HG03378 (cell line): ENCODE results near the gene BTNL8.
"Not testable (repeated sequence)": the region's sequence is repeated elsewhere in the genome, so short reads cannot be mapped to it uniquely, and the experiment has no call there.

Experiments
- ATAC-seq: cut with Tn5 transposase; IDR thresholded peaks from one replicate; pipeline ENCODE4 v1.9.1; 2021; ENCODE audit warnings: mild to moderate bottlenecking, moderate library complexity; ENCODE audit not compliant: unreplicated experiment

Gene BTNL8

DNA sequence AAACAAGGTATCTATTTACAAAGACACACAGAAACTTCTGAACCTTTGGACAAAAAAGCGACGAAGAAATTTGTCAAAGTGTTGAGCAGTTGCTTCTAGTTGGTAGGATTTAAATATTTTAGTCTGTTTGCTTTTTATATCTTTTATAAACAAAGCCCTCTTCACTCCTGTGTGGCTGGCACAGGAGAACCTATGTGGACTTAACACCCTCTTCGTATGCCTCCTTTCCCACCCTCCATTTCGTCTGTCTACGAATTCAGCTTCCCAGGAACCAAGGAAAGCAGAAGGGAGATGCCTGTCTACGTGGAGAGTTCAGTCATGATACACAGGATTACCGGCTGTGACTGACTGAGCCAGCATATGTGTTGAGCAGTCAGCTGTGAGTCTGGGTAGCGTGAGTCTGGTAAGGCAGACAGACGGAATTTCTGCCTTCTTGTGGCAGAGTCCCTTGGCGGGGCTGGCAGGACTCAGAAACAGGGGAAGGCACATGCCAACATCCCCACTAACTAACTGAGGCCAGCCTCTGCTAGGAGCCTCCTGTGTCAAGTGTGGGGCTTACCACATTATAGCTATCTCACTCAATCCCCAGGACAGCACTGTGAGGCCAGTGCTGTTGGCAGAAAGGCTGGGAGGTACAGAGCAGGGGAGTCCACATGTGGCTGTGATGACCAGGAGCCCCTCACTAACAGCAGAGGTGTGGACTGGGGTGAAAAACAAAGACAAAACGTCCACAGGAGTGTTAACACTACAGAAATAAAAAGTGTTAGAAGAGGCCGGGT is 24.0 kb upstream of the BTNL8 start:
- ATAC-seq: no peak

DNA sequence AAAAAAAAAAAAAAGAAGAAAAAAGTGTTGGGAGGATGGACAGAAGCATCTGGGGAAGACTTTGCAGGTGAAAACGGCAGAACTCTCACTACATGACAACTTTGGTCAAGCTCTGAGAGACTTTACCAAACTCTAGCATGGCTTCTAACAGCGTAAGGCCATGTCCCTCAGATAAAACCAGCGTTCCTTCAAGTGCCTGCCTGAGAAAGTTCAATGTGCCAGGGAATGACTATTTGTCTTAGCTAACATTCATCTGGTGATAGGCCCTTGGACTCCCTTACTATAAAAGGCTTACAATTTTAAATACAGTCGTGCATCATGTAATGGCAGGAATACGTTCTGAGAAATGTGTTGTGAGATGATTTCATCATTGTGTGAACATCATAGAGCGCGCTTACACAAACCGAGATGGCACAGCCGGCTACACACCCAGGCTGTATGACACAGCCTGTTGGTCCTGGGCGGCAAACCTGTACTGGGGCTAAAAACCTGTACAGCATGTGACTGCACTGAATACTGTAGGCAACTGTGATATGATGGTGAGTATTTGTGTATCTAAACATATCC is 23.0 kb upstream of the BTNL8 start:
- ATAC-seq: no peak

DNA sequence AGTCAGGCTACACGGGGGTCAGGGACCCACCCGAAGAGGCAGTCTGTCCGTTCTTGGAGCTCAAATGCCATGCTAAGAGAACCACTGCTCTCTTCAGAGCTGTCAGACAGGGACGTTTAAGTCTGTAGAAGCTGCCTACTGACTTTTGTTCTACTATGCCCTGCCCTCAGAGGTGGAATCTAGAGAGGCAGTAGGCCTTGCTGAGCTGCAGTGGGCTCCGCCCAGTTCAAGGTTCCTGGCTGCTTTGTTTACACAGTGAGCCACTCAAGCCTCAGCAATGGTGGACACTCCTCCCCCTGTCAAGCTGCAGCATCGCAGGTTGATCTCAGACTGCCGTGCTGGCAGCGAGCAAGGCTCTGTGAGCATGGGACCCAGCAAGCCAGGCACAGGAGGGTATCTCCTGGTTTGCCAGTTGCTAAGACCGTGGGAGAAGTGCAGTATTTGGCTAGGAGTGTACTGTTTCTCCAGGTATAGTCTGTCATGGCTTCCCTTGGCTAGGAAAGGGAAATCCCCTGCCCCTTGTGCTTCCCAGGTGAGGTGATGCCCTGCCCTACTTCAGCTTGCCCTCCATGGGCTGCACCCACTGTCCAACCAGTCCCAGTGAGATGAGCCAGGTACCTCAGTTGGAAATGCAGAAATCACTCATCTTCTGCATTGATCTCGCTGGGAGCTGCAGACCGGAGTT is 13.0 kb upstream of the BTNL8 start:
- ATAC-seq: not testable (repeated sequence)

DNA sequence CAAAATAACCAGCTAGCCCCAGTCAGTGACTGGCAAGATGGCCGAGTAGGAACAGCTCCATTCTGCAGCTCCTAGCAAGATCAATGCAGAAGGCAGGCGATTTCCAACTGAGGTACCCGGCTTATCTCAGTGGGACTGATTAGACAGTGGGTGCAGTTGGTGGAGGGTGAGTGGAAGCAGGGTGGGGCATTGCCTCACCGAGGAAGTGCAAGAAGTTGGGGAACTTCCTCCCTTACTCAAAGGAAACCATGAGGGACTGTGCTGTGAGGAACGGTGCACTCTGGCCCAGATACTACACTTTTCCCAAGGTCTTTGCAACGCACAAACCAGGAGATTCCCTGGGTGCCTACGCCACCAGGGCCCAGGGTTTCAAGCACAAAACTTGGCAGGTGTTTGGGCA is 9.6 kb upstream of the BTNL8 start:
- no peak for ATAC-seq

DNA sequence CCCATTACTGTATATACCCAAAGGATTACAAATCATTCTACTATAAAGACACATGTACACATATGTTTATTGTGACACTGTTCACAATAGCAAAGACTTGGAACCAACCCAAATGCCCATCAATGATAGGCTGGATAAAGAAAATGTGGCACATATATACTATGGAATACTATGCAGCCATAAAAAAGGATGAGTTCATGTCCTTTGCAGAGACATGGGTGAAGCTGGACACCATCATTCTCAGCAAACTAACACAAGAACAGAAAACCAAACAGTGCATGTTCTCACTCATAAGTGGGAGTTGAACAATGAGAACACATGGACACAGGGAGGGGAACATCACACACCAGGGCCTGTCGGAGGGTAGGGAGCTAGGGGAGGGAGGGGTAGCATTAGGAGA is 3.6 kb upstream of the BTNL8 start:
- not testable (repeated sequence) for ATAC-seq

DNA sequence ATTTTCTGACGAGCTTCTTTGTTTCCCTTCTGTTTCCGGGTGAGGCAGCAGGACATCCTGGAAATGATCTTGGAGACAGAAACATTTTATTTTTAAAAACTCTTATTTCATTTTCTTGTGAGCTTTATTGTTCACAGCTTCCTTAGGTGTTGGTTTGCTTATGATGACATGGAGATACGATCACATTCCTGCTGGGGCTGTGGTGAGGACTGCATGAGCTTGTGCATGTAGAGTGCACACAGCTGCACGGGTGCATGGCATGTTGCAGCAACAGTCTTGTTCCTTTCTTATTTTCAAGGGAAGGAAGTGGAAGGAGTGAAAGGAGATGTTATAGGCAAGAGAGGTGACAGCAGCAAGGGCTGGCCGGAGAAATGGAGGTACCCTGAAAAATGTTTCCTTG is 1.2 kb downstream of the BTNL8 start:
- no peak for ATAC-seq

DNA sequence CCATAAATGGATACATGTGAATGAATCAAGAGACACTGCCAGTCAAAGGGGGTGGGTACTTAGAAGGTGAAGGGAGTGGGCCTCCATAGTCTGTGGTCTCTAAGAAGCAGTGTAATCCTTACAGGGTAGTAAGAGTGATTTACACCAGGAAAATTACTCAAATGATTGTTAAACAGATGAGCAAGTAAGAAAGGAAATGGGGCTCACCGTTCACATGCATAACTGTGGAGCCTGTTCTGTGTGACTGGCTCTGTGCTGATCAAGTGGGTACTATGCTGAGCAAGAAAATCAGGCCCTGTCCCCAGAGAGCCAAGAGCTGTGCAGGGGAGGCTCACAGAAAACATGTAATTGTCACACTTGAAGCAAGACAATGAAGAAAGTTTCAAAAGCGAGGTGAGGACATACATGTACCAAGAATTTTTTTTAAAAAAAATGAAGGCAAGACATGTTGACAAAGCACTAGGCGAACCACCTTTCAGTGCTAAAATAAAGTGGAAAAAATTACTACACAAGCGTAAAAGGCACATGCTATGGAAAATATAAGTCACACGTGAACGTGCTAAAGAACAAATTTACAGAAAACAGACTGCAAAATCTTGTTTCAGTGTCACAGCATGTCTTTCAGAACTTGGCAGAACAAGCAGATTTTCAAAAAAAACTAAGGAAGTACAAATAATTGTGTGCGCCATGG is 2.5 kb downstream of the BTNL8 start:
- no peak for ATAC-seq

DNA sequence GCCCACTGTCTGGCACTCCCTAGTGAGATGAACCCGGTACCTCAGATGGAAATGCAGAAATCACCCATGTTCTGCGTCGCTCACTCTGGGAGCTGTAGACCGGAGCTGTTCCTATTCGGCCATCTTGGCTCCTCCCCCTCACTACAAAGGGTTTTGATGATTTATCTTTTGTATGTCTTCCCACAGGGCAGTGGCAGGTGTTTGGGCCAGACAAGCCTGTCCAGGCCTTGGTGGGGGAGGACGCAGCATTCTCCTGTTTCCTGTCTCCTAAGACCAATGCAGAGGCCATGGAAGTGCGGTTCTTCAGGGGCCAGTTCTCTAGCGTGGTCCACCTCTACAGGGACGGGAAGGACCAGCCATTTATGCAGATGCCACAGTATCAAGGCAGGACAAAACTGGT is 9.4 kb downstream of the BTNL8 start:
- ATAC-seq: no peak

DNA sequence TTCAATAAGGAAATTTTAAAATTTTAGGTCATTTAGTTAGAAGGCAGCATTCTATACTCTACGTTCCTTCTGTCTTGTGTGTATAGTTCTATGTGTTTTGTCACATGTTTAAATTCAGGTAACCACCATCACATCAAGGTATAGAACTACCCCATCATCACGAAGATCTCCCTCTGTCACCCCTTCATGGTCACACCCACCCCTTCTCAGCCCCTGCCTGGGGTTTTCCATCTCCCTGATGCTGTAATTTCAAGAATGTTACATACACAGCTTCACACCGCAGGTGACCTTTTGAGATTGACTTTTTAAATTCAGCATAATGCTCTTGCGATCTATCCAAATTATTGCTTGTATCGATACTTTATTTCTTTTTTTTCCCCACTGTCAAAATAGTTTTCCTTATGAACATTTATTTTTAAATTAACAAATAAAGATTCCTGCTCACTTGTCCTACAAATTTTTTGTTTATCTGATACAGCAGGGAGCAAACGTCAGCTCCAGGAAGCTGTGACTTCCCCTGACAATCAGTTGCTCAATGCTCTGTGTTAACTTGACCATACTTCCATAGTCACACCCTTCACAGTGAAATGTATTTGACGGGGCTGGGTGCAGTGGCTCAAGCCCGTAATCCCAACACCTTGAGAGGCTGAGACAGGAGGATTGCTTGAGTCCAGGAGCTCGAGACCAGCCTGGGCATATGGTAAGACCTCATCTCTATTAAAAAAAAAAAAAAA is 10.2 kb downstream of the BTNL8 start:
- ATAC-seq: no peak

DNA sequence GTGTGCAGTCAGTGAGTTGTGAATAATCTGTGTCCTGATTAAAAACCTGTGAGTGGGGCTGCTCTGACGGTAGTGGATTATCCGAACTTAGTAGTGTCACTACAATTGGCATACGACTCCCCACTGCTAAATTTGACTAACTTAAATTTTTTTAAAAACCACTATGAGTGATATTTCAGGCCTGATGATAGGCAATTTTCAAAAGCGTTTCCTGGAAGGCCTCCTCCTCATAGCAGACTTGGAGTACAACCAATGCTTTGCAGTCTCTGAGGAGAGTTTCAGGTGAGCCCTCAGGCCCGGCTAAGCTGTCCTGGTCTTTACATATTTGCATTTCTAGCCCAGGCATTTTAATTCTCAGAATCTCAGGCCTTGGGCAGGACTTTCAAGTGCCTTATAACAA is 10.8 kb downstream of the BTNL8 start:
- ATAC-seq: no peak

DNA sequence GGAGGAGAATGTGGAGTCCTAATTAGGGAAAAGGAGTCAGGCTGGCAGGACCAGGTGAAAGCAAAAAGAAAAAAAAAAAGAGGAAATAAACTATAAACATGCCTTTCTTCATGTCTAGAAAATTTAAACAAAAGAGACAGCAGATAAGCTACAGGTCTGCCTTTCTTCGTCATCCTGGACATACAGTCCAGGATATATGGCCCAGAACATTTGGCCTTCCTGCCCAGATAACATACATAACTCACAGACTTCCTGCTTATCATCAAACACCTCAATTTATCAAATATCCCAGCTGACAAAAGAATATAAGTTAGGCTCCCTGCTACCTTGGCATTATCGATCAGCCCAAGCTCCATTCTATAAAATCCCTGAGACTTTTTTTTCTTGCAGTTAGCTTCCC is 11.2 kb downstream of the BTNL8 start:
- no peak for ATAC-seq

DNA sequence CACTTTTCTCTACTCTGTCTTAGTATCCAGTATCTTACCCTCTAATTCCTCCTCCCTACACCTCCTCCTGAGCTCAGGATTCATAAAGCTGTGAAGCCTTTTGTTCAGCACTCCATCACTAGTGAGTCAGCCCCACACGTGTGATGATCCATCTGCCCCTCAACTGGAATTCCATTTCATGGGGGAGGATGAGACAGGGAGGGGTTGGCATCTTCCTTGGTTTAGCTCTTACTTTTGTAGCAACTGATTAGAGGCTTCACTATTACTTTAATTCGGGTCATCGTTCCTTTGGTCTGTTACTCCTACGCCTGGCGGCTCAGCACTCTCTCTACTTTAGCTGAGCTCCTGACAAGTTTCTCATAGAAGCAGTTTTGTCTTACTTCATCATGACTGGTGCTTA is 11.8 kb downstream of the BTNL8 start:
- ATAC-seq: no peak

DNA sequence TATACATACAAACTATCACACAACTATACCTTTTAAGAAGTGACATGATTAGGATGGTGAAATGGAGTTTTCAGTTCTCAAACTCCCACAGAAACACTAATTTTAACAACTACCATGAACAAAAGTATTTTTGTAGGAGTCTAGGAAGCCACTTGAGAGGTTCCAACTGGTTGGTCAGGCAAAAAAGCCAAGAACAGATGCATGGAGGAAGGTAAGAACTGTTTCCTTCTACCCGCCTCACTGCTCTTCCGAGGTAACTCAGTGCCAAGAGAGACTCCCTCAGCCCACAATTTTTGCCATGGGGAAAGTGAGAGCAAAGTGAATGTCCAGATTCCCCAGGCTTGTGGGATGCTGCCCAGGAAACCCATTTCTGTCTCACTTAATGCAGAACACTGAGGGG is 15.7 kb downstream of the BTNL8 start:
- ATAC-seq: no peak

DNA sequence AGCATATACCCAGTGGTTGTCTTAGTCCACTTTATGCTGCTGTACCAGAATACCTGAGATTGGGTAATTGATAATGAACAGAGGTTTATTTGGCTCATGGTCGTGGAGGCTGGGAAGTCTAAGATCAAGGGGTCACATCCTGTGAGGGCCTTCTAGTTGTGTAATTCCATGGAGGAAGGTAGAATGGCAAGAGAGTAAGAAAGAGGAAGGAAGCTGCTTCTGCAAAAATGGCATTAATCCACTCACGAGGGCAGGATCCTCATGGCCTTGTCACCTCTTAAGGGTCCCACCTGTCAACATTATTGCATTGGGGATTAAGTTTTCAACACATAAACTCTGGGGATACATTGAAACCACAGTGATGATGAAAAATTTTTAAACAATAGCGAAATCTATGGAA is 17.0 kb downstream of the BTNL8 start:
- no peak for ATAC-seq

DNA sequence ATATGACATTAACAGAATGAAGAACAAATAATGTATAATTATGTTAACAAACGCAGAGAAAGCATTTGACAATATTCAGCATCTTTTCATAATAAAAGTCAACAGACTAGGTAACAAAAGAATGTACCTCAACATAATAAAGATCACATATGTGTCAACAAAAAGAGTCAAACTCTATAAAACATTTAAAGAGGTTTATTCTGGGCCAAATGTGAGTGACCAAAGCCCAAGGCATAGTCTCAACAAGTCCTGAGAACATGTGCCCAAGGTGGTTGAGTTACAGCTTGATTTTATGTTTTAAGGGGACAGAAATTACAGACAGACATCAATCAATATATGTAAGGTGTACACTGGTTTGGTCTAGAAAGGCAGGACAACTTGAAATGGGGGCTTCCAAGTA is 19.4 kb downstream of the BTNL8 start:
- ATAC-seq: no peak

DNA sequence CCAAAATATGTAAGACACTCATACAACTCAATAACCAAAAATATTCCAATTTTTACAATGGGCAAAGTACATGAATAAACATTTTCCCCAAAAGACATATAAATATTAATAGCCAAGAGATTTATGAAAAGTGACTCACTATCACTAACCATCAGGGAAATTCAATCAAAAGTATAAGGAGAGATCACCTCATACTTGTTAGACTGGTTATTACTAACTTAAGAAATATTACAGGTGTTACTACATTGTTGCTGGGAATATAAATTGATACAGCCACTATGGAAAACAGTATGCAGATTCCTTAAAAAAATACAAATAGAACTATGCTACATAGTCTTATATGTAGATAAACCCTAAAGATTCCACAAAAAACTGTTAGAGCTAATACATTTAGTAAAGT is 21.8 kb downstream of the BTNL8 start:
- no peak for ATAC-seq

DNA sequence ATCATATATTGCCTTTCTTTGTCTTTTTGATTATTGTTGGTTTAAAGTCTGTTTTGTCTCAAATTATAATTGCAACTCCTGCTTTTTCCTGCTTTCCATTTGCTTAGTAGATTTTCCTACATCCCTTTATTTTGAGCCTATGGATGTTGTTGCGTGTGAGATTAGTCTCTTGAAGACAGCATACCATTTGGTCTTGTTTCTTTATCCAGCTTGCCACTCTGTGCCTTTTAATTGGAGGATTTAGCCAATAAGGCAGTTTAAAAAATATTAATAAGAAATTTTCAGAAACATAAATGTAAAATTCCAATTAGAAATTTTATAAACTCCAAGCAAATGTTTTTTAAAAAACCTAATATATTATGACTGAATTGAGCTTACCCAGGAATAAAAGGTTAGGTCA is 24.0 kb downstream of the BTNL8 start:
- no peak for ATAC-seq

DNA sequence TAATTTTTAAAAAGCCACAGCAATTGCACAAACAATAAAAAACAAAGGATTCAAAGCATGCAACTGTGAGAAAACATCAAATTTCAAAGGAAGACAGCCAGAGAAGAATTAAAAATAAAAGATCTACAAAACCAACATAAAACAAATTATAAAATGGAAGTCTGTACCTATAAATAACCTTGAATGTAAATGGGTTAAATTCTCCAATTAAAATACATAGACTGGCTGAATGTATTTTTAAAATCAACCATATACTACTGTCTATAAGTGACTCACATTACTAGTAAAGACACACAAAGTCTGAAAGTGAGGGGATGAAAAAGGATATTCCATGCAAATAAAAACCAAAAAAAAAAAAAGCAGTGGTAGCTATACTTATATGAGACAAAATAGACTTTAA is 33.7 kb downstream of the BTNL8 start:
- no peak for ATAC-seq

DNA sequence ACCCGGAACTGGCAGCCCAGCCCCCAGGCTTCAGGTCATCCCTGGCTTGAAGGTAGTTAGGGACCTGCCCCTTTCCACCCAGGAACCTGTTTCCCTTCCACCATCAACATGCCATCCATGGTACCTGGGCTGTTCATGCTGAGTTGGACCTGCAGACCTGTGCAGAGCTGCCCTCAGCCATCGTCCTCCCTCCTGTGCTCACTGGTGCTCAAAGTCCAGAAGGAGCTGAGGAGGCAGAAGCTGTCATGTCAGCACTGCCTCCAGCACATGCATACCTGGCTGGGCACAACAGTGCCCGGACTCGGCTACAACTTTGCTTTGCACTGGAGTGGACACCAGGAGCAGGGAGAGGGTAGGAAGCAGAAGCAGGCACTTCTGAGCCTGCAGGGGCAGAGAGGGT is 36.2 kb downstream of the BTNL8 start:
- no peak for ATAC-seq

DNA sequence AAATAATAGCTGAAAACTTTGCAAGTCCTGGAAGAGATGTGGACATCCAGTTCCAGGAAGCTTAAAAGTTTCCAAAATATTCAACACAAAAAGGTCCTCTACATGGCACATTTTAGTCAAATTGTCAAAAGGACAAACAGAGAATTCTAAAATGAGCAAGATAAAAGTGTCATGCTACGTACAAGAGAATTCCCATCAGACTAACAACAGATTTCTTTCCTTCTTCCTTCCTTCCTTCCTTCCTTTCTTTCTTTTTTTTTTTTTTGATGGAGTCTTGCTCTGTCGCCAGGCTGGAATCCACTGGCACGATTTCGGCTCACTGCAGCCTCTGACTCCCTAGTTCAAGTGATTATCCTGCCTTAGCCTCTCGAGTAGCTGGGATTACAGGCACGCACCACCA is 39.3 kb downstream of the BTNL8 start:
- ATAC-seq: no peak

DNA sequence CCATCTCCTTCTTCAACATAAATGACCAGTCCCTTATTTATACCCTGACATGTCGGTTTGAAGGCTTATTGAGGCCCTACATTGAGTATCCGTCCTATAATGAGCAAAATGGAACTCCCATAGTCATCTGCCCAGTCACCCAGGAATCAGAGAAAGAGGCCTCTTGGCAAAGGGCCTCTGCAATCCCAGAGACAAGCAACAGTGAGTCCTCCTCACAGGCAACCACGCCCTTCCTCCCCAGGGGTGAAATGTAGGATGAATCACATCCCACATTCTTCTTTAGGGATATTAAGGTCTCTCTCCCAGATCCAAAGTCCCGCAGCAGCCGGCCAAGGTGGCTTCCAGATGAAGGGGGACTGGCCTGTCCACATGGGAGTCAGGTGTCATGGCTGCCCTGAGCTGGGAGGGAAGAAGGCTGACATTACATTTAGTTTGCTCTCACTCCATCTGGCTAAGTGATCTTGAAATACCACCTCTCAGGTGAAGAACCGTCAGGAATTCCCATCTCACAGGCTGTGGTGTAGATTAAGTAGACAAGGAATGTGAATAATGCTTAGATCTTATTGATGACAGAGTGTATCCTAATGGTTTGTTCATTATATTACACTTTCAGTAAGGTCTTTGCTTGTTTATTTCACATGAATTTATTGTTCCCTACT is 51.5 kb downstream of the BTNL8 start:
- ATAC-seq: no peak
